Heart left ventricle (tissue), 16 donors: Measurements from ENCODE around the gene RIPK1. TPM values are rescaled to one million over a fixed set of nuclear protein-coding genes. Genes with fewer than 3 reads are reported as not detected.
A peak's percentile ranks its signal among the peaks of the same experiment; 100 is the strongest.

Experiments used
- ATAC-seq, 4 donors: fragments of 200-7000 bp; cut with Tn5 transposase; one replicate each; pipeline ENCODE4 v1.9.1; 2020 to 2022; ENCODE audit warnings: moderate library complexity in 4 of 4, mild to moderate bottlenecking in 3 of 4, moderate number of reproducible peaks in 1 of 4
- DNase-seq, 5 donors: peaks; one replicate each; pipeline ENCODE4 v3.0.0-alpha.2; 2020
- H3K27ac ChIP-seq, 12 donors: fragments of 200-600 bp; sonication (generic) in 4 of 12; one replicate each; pipeline versions ENCODE4 v1.5.0 to v1.8.0; 2016 to 2022; ENCODE audit warnings: mild to moderate bottlenecking in 2 of 12
- H3K27me3 ChIP-seq, 9 donors: fragments of 200-600 bp; sonication (generic) in 2 of 9; one replicate each; pipeline versions ENCODE4 v1.5.1 to v1.8.0; 2016 to 2022; ENCODE audit warnings: mild to moderate bottlenecking in 3 of 9
- H3K36me3 ChIP-seq, 9 donors: fragments of 200-600 bp; sonication (generic) in 2 of 9; one replicate each; pipeline versions ENCODE4 v1.5.0 to v1.8.0; 2018 to 2022; ENCODE audit warnings: mild to moderate bottlenecking in 2 of 9
- H3K4me1 ChIP-seq, 12 donors: fragments of 200-600 bp; sonication (generic) in 4 of 12; one replicate each; pipeline versions ENCODE4 v1.5.0 to v1.8.0; 2016 to 2022; ENCODE audit warnings: mild to moderate bottlenecking in 3 of 12
- H3K4me3 ChIP-seq, 12 donors: fragments of 200-600 bp; sonication (generic) in 4 of 12; one replicate each; pipeline versions ENCODE4 v1.5.0 to v1.8.0; 2017 to 2022; ENCODE audit warnings: mild to moderate bottlenecking in 9 of 12, moderate library complexity in 4 of 12
- H3K9me3 ChIP-seq, 12 donors: fragments of 200-600 bp; sonication (generic) in 4 of 12; one replicate each; pipeline versions ENCODE4 v1.5.0 to v1.8.0; 2016 to 2022; ENCODE audit warnings: mild to moderate bottlenecking in 1 of 12
- POLR2A ChIP-seq, 2 donors: fragments of 450-650 bp; IDR thresholded peaks; one replicate each; pipeline ENCODE4 v1.6.1; 2017; ENCODE audit warnings: antibody characterized with exemption in 2 of 2, mild to moderate bottlenecking in 2 of 2, moderate library complexity in 2 of 2
- WGBS, 4 donors: extraction: QIAGEN DNeasy Blood & Tissue Kit in 2 of 4; methylation state at CpG; one replicate each; pipeline versions ENCODE4 v1.1.5 to v1.1.7; 2013 to 2018; 5-methylcytosine and 5-hydroxymethylcytosine counted together
- intact Hi-C, 10 donors: fragments of 100-400 bp; cut with DNase I; formaldehyde crosslinking; loops; one replicate each; pipeline versions ENCODE4 v1.11.1 to v1.14.2; 2022
- polyA plus RNA-seq, 2 donors: library from polyadenylated mRNA; stranded (reverse); fragments of 200-250 nt; gene quantifications; one replicate each; pipeline ENCODE4 v1.2.3, GENCODE V29; 2013
- total RNA-seq, 9 donors: library from RNA; depleted of rRNA in 2 of 9; stranded (reverse); fragments of >200 nt in 2 of 9; fragmentation: NEBNext Ultra II Directional in 3 of 9; extraction: Animal tissue kit (Norgen Biotek cat#: 25700) in 3 of 9; gene quantifications; one replicate each; pipeline versions ENCODE4 v1.1.0 to v1.2.4, GENCODE V29; 2016 to 2023
- TF ChIP-seq, protein P1 (sequence below), 12 donors: fragments of 200-600 bp; sonication (generic) in 4 of 12; IDR thresholded peaks; one replicate each; pipeline versions ENCODE4 v1.5.0 to v1.8.0; 2018 to 2022; ENCODE audit warnings: antibody characterized with exemption in 12 of 12, mild to moderate bottlenecking in 5 of 12
- donor health status: ischemic (EF 13 %, LVEDD 7.1; RV severe dilation, severe dysfunction).
- donor health status: healthy with polysubstance abuse.
- donor health status: DM: no; HTN: yes; CAD: no.
- donor health status: DM: no; HTN: no; CAD: no.
- donor health status: ischemic (EF 25% LVEDD 6.9; RV normal size, moderate dysfunction).
- donor health status: ischemic (EF 25% LVEDD 5.7; RV mildly dilated, moderate dysfunction).
- donor health status: healthy.
- donor health status: DM: yes; HTN: yes; CAD: no.
- donor health status: ischemic (EF 35%, LVEDD 5.7; RV mildly dilated, moderate dysfunction).
- donor health status: nonischemic (EF 11% LVEDD 7.7; RV severe dilation, severe dysfunction).
- donor health status: DM: yes; HTN: yes; CAD: no.
- donor health status: PGD.
- donor health status: ischemic (EF 29% LVEDD 5.4; RV normal size, mild dysfunction).
- donor health status: nonischemic (EF 23%, LVEDD 6.1; RV moderate dilation, normal function).

Gene RIPK1
- total and polyA plus RNA-seq, 11 donors = 5.3 to 16.3 (median 7.1) TPM

DNA sequence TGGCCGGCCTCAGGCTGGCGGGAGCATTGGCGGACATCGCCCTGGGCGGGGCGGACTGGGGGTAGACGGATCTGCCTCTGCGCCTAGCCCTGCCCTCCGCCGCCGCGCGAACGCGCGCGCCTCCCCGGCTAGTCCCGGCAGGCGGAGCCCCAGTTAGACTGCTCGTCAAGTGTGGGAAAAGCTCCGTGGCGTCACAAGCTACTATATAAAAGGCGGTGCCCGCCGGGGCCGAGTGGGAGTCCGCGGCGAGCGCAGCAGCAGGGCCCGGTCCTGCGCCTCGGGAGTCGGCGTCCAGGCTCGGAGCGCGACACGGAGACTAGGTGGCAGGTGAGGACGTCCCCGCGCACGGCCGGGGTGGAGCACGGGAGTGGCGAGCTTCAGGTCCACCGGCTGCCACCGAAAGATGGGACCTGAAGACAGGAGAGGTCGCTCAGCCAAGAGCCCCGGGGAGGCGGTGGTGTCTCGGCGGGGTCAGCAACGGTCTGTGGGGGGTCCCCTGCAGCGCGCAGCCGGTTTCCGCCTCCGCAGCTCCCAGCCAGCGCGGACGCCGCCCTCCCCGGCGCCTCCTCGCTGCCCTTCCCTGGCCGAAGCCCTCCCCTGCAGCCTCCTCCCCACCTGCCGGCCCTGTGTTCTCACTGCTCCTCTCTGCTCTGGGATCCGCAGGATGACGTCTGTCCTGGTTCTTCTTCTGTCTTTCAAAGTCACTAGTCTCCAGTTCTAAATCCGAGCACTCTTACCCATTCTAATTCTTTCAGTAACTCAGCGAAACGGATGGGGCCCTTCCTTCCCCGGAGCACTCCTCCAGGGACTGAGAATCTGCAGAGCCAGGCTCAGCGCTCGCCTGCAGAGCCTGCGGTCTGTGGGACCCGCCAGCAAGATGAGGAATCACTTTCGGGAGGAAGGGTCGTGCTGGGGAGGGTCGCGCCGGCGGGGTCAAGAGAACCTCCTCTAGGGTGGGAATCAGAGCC is 4.3 kb upstream of the RIPK1 start:
- DNase-seq = peak; percentile 96 to 98 (median 98)
- WGBS, 4 donors = 0 to 1% (median 0%) methylated on average over 58 to 85 of the region's 85 CpGs
- ATAC-seq = peak; percentile 88 to 95 (median 94)
- intact Hi-C loops = loop anchor here in 2 of 10 donors (5.0 to 10.0 kb wide), 2 partner anchors 222 to 299 kb away; partner anchors contain the start of genes SERPINB1 (in 1 of the 2) and WRNIP1 (in 1 of the 2)
- H3K4me1 ChIP-seq = peaks cover 0 to 29% (median 15%) of the 10 kb centered on the region in 12 donors
- H3K36me3 ChIP-seq = no peaks in the 10 kb centered on the region
- TF ChIP-seq, protein P1, sequence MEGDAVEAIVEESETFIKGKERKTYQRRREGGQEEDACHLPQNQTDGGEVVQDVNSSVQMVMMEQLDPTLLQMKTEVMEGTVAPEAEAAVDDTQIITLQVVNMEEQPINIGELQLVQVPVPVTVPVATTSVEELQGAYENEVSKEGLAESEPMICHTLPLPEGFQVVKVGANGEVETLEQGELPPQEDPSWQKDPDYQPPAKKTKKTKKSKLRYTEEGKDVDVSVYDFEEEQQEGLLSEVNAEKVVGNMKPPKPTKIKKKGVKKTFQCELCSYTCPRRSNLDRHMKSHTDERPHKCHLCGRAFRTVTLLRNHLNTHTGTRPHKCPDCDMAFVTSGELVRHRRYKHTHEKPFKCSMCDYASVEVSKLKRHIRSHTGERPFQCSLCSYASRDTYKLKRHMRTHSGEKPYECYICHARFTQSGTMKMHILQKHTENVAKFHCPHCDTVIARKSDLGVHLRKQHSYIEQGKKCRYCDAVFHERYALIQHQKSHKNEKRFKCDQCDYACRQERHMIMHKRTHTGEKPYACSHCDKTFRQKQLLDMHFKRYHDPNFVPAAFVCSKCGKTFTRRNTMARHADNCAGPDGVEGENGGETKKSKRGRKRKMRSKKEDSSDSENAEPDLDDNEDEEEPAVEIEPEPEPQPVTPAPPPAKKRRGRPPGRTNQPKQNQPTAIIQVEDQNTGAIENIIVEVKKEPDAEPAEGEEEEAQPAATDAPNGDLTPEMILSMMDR (IDR thresholded peaks at IDR 0.05) = peak in 7 of 12 donors; percentile 3 to 45 (median 22)
- peak; percentile 39 to 99 for TF ChIP-seq POLR2A (IDR thresholded peaks at IDR 0.05)
- no peaks in the 10 kb centered on the region for H3K27me3 ChIP-seq
- H3K27ac ChIP-seq = peak overlapping the region; percentile 86 to 99 (median 96)
- peak overlapping the region; percentile 64 to 98 (median 86) for H3K4me3 ChIP-seq
- no peaks in the 10 kb centered on the region for H3K9me3 ChIP-seq

DNA sequence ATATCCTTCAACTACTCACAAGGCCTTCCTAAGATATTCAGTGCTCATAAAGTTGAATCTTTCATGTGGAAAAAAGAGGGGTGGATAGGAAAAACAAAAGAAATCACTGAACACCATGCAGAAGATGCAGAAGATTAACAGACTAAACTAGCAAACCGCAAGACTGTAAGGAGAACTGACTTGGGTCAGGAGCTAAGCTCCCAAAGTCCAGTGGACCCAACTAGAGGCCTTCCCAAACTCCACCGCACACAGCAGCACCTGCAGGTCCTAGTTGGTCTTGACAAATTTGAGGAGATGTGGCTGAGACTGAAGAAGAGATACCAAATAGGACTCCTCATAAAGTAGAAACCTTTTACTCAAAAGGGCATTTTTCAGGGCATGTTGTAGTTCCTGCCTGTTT is 3.3 kb downstream of the RIPK1 start:
- ATAC-seq = no peak
- Histone ChIP-seq H3K9me3 (no peaks in the 10 kb centered on the region), H3K27ac (no peak overlapping the region), H3K4me1 (peaks cover 5 to 64% (median 35%) of the 10 kb centered on the region in 12 donors), H3K36me3 (peaks cover 0 to 39% (median 0%) of the 10 kb centered on the region in 9 donors), H3K27me3 (no peaks in the 10 kb centered on the region), H3K4me3 (no peak overlapping the region)
- 85 to 91% (median 90%) methylated on average over 2 of the region's 2 CpGs for WGBS, 4 donors
- TF ChIP-seq, protein P1 (IDR thresholded peaks at IDR 0.05) = no peak
- TF ChIP-seq POLR2A (IDR thresholded peaks at IDR 0.05) = no peak
- DNase-seq = peak in 1 of 5 donors; percentile 11
- intact Hi-C loops = loop anchor here in 1 of 10 donors (5.0 kb wide), 1 partner anchor 41 kb away; no protein-coding TSS in a partner anchor

DNA sequence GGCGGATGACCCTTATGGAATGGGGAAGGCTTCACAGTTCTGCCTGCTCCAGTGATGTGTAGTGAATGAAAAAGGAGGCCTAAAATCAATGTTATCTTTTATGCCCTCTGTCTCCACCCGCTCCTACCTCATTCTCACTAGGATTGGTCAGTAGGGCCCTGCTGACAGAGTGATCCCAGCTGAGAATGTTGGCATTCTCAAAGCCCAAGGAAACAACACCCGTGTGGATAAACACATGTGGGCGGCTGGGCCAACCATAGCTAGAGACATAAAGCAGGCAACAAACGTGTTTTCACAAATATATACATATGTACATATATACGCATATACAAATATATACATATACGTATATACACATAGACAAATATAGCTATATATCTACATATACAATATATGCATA is 4.5 kb downstream of the RIPK1 start:
- Histone ChIP-seq H3K4me1 (peaks cover 5 to 57% (median 32%) of the 10 kb centered on the region in 12 donors), H3K27ac (no peak overlapping the region), H3K27me3 (no peaks in the 10 kb centered on the region), H3K4me3 (no peak overlapping the region), H3K9me3 (no peaks in the 10 kb centered on the region), H3K36me3 (peaks cover 0 to 50% (median 12%) of the 10 kb centered on the region in 9 donors)
- intact Hi-C loops = loop anchor here in 1 of 10 donors (5.0 kb wide), 1 partner anchor 40 kb away; no protein-coding TSS in a partner anchor
- ATAC-seq (no peak), DNase-seq (peak in 1 of 5 donors; percentile 9)
- WGBS, 4 donors = 62 to 81% (median 80%) methylated on average over 7 of the region's 7 CpGs
- no peak for TF ChIP-seq POLR2A (IDR thresholded peaks at IDR 0.05)
- TF ChIP-seq, protein P1 (IDR thresholded peaks at IDR 0.05) = no peak

DNA sequence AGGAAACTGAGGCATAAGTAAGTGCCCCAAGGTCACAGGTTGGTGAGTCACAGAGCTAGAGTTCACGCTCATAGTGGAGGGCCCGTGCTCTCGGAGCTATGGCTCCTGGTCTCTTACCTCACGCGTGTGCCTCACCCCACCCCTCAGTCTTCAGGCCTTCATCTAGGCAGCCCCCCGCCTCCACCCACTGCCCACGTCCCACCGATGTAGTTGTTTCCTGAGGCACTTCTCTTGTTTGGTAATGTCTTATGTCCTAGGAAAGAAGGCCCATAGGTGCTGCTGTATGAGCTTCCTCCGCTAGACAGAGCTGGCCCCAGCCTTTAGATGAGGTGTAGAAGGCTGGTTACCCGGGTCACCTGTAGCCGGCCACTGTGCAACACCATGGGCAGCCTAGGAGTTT is 5.1 kb downstream of the RIPK1 start:
- intact Hi-C loops = loop anchor here in 1 of 10 donors (5.0 kb wide), 1 partner anchor 39 kb away; no protein-coding TSS in a partner anchor
- DNase-seq (peak in 1 of 5 donors; percentile 11), ATAC-seq (no peak)
- Histone ChIP-seq H3K4me1 (peaks cover 5 to 55% (median 29%) of the 10 kb centered on the region in 12 donors), H3K27me3 (no peaks in the 10 kb centered on the region), H3K36me3 (peaks cover 0 to 55% (median 18%) of the 10 kb centered on the region in 9 donors), H3K9me3 (no peaks in the 10 kb centered on the region), H3K4me3 (no peak overlapping the region), H3K27ac (no peak overlapping the region)
- 76 to 95% (median 90%) methylated on average over 11 of the region's 11 CpGs for WGBS, 4 donors
- TF ChIP-seq, protein P1 (IDR thresholded peaks at IDR 0.05) = no peak
- no peak for TF ChIP-seq POLR2A (IDR thresholded peaks at IDR 0.05)
